Mesendoderm (in vitro differentiated cells): Measurements from ENCODE around the gene MOV10.

Experiments
- DNase-seq: peaks from one replicate; pipeline ENCODE4 v3.0.0; 2013
- H2AK5ac ChIP-seq: 2 replicates; pipeline ENCODE4 v1.6.1; 2013; ENCODE audit warnings: low read length, inconsistent platforms
- H2BK120ac ChIP-seq: 2 replicates; pipeline ENCODE4 v1.6.1; 2013; ENCODE audit warnings: low read depth, mild to moderate bottlenecking, low read length, moderate library complexity, mixed read lengths
- H2BK15ac ChIP-seq: replicated peaks from 2 replicates; pipeline ENCODE4 v1.6.1; 2013; ENCODE audit warnings: low read depth, mild to moderate bottlenecking, moderate library complexity
- H2BK5ac ChIP-seq: 2 replicates; pipeline ENCODE4 v1.6.1; 2013; ENCODE audit warnings: low read length, inconsistent platforms
- H3K18ac ChIP-seq: 2 replicates; pipeline ENCODE4 v1.6.1; 2013; ENCODE audit warnings: mild to moderate bottlenecking, low read length, mixed read lengths
- H3K23ac ChIP-seq: one replicate; pipeline ENCODE4 v1.6.1; 2013; ENCODE audit warnings: low read length
- H3K27ac ChIP-seq: 2 replicates; pipeline ENCODE4 v1.5.1; 2013; ENCODE audit warnings: low read depth, mild to moderate bottlenecking, inconsistent platforms, low read length, moderate library complexity
- H3K27me3 ChIP-seq: 2 replicates; pipeline ENCODE4 v1.6.1; 2013; ENCODE audit warnings: low read length, control low read depth, mild to moderate bottlenecking, inconsistent platforms; ENCODE audit not compliant: insufficient read depth, poor library complexity
- H3K36me3 ChIP-seq: 2 replicates; pipeline ENCODE4 v1.6.1; 2013; ENCODE audit warnings: low read length, inconsistent platforms; ENCODE audit not compliant: control insufficient read depth, insufficient read depth
- H3K4ac ChIP-seq: one replicate; pipeline ENCODE4 v1.6.1; 2013; ENCODE audit warnings: low read depth, mild to moderate bottlenecking, low read length, moderate library complexity
- H3K4me1 ChIP-seq: 2 replicates; pipeline ENCODE4 v1.6.1; 2013; ENCODE audit warnings: low read depth, low read length, inconsistent platforms; ENCODE audit not compliant: control insufficient read depth
- H3K4me2 ChIP-seq: 2 replicates; pipeline ENCODE4 v1.6.1; 2013; ENCODE audit warnings: low read length
- H3K4me3 ChIP-seq: 2 replicates; pipeline ENCODE4 v1.5.1; 2013; ENCODE audit warnings: mild to moderate bottlenecking, low read length
- H3K56ac ChIP-seq: one replicate; pipeline ENCODE4 v1.6.1; 2013; ENCODE audit warnings: low read length
- H3K79me1 ChIP-seq: 2 replicates; pipeline ENCODE4 v1.6.1; 2013; ENCODE audit warnings: low read length, inconsistent platforms
- H3K79me2 ChIP-seq: 2 replicates; pipeline ENCODE4 v1.6.1; 2013; ENCODE audit warnings: mild to moderate bottlenecking, low read length; ENCODE audit not compliant: control insufficient read depth, insufficient read depth
- H3K9ac ChIP-seq: 2 replicates; pipeline ENCODE4 v1.6.1; 2013; ENCODE audit warnings: low read length, inconsistent platforms
- H4K5ac ChIP-seq: one replicate; pipeline ENCODE4 v1.6.1; 2013; ENCODE audit warnings: low read length
- H4K8ac ChIP-seq: one replicate; pipeline ENCODE4 v1.6.1; 2013; ENCODE audit warnings: low read depth, mild to moderate bottlenecking, control low read depth, low read length, moderate library complexity
- WGBS: extraction: QIAGEN DNeasy Blood & Tissue Kit; methylation state at CpG from one replicate; pipeline ENCODE4 v1.1.7; 2013; ENCODE audit warnings: low lambda C conversion rate, missing lambda C conversion rate; ENCODE audit not compliant: insufficient coverage; ENCODE audit errors: extremely low coverage; 5-methylcytosine and 5-hydroxymethylcytosine counted together

The MOV10 gene

DNA sequence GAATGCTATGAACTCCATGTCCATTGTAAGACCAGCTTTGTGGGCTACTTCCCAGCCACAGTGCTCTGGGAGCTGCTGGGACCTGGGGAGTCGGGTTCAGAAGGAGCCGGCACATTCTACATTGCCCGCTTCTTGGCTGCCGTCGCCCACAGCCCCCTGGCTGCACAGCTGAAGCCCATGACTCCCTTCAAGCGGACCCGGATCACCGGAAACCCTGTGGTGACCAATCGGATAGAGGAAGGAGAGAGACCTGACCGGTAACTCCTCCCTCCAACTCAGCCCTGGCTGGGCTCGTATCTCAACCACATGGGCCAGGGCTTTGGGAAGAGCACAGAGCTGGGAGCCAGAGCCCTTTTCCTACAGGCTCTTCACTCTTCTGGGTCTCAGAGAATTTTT lies 15.4 kb downstream of the MOV10 start:
- Histone ChIP-seq H3K4me1 (peaks cover 3% of the 10 kb centered on the region), H4K8ac (no peak overlapping the region), H4K5ac (no peak overlapping the region), H3K4me3 (no peak overlapping the region), H3K4me2 (no peak overlapping the region), H3K23ac (no peak overlapping the region), H3K79me1 (peaks cover 6% of the 10 kb centered on the region), H2BK120ac (no peak overlapping the region), H3K27me3 (no peaks in the 10 kb centered on the region), H2AK5ac (no peak overlapping the region), H3K79me2 (no peaks in the 10 kb centered on the region), H2BK5ac (no peak overlapping the region), H3K56ac (no peak overlapping the region), H3K36me3 (peaks cover 7% of the 10 kb centered on the region), H2BK15ac (no peak overlapping the region), H3K18ac (no peak overlapping the region), H3K27ac (no peak overlapping the region), H3K9ac (no peak overlapping the region), H3K4ac (no peak overlapping the region)
- DNase-seq = no peak
- WGBS = no CpG with 5 or more reads among the region's 11 CpGs

DNA sequence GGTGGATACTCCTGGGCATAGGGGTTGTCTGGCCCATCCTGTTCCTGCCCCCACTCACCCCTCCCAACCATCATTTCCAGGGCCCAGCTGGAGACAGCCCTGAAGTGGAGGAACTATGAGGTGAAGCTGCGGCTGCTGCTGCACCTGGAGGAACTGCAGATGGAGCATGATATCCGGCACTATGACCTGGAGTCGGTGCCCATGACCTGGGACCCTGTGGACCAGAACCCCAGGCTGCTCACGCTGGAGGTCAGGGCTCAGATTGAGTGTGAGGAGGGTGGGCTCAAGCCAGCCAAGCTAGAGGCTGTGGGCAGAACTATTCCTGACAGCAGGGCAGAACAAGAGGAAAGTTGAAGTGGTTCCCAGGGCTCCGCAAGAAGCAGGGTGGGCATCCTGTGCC lies 18.2 kb downstream of the MOV10 start:
- Histone ChIP-seq H3K4me1 (no peaks in the 10 kb centered on the region), H3K36me3 (peaks cover 14% of the 10 kb centered on the region), H4K5ac (no peak overlapping the region), H3K18ac (no peak overlapping the region), H3K27ac (no peak overlapping the region), H2BK15ac (no peak overlapping the region), H3K56ac (no peak overlapping the region), H3K4ac (no peak overlapping the region), H2BK5ac (no peak overlapping the region), H4K8ac (no peak overlapping the region), H3K4me3 (no peak overlapping the region), H3K23ac (no peak overlapping the region), H2BK120ac (no peak overlapping the region), H3K27me3 (no peaks in the 10 kb centered on the region), H3K79me2 (no peaks in the 10 kb centered on the region), H3K79me1 (no peaks in the 10 kb centered on the region), H3K4me2 (no peak overlapping the region), H2AK5ac (no peak overlapping the region), H3K9ac (no peak overlapping the region)
- no peak for DNase-seq
- WGBS = no CpG with 5 or more reads among the region's 5 CpGs

DNA sequence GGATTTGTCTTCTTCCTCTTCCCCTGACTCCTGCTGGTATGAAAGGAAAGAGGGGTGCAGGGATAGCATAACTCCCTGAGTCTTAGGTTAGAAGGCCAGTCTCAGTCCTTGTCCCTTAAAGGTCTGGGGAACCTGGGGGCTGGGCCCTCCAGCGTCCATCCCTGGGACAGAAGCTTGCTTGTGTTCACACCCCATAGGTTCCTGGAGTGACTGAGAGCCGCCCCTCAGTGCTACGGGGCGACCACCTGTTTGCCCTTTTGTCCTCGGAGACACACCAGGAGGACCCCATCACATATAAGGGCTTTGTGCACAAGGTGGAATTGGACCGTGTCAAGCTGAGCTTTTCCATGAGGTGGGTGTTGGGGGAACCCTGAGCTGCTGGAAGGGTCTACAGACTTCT lies 19.4 kb downstream of the MOV10 start:
- H3K56ac ChIP-seq = no peak overlapping the region
- H2BK5ac ChIP-seq = no peak overlapping the region
- DNase-seq = no peak
- no peak overlapping the region for H4K5ac ChIP-seq
- no peaks in the 10 kb centered on the region for H3K27me3 ChIP-seq
- H2BK15ac ChIP-seq = no peak overlapping the region
- H3K18ac ChIP-seq = no peak overlapping the region
- H2AK5ac ChIP-seq = no peak overlapping the region
- H4K8ac ChIP-seq = no peak overlapping the region
- H2BK120ac ChIP-seq = no peak overlapping the region
- peaks cover 7% of the 10 kb centered on the region for H3K4me1 ChIP-seq
- H3K79me2 ChIP-seq = no peaks in the 10 kb centered on the region
- WGBS = no CpG with 5 or more reads among the region's 6 CpGs
- H3K9ac ChIP-seq = no peak overlapping the region
- no peak overlapping the region for H3K23ac ChIP-seq
- no peak overlapping the region for H3K27ac ChIP-seq
- H3K4ac ChIP-seq = no peak overlapping the region
- H3K4me2 ChIP-seq = no peak overlapping the region
- no peak overlapping the region for H3K4me3 ChIP-seq
- H3K79me1 ChIP-seq = no peaks in the 10 kb centered on the region
- H3K36me3 ChIP-seq = peaks cover 15% of the 10 kb centered on the region

DNA sequence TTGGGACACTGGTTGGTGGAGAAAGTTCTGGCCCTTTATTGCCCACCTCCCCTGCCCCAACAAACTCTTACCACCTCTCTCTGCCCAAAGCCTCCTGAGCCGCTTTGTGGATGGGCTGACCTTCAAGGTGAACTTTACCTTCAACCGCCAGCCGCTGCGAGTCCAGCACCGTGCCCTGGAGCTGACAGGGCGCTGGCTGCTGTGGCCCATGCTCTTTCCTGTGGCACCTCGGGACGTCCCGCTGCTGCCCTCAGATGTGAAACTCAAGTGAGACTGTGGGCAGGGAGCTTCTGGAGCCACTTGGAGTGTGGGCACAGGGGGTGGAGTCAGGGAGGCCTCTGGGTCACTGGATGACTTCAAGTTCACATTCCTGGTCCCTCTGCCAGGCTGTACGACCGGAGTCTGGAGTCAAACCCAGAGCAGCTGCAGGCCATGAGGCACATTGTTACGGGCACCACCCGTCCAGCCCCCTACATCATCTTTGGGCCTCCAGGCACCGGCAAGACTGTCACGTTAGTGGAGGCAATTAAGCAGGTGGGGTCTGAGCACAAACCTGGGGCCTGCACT lies 20.0 kb downstream of the MOV10 start:
- Histone ChIP-seq H3K4me2 (no peak overlapping the region), H3K4me1 (peaks cover 10% of the 10 kb centered on the region), H3K4ac (no peak overlapping the region), H3K27ac (no peak overlapping the region), H2AK5ac (no peak overlapping the region), H3K23ac (no peak overlapping the region), H3K36me3 (peaks cover 17% of the 10 kb centered on the region), H3K79me2 (no peaks in the 10 kb centered on the region), H3K9ac (no peak overlapping the region), H3K18ac (no peak overlapping the region), H4K5ac (no peak overlapping the region), H4K8ac (no peak overlapping the region), H3K56ac (no peak overlapping the region), H2BK5ac (no peak overlapping the region), H2BK15ac (no peak overlapping the region), H2BK120ac (no peak overlapping the region), H3K4me3 (no peak overlapping the region), H3K27me3 (no peaks in the 10 kb centered on the region), H3K79me1 (no peaks in the 10 kb centered on the region)
- WGBS = no CpG with 5 or more reads among the region's 15 CpGs
- DNase-seq = no peak

DNA sequence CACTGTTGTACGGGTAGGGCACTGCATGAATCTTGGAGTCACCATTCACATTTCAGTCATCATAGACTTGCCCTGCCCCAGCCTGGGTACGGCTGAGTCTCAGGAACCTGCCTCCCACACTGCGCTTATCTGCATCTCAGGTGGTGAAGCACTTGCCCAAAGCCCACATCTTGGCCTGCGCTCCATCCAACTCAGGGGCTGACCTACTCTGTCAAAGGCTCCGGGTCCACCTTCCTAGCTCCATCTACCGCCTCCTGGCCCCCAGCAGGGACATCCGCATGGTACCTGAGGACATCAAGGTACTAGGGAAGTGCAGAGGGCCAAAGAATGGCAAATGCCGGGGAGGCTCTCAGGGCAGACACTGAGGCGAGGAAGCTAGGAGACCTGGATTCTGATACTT lies 20.8 kb downstream of the MOV10 start:
- WGBS = no CpG with 5 or more reads among the region's 9 CpGs
- Histone ChIP-seq H3K36me3 (peaks cover 21% of the 10 kb centered on the region), H2AK5ac (no peak overlapping the region), H3K56ac (no peak overlapping the region), H3K27ac (no peak overlapping the region), H3K4me2 (no peak overlapping the region), H3K23ac (no peak overlapping the region), H2BK15ac (no peak overlapping the region), H4K5ac (no peak overlapping the region), H2BK5ac (no peak overlapping the region), H4K8ac (no peak overlapping the region), H2BK120ac (no peak overlapping the region), H3K79me1 (peaks cover 5% of the 10 kb centered on the region), H3K79me2 (no peaks in the 10 kb centered on the region), H3K9ac (no peak overlapping the region), H3K27me3 (no peaks in the 10 kb centered on the region), H3K4me1 (peaks cover 19% of the 10 kb centered on the region), H3K4ac (no peak overlapping the region), H3K4me3 (no peak overlapping the region), H3K18ac (no peak overlapping the region)
- no peak for DNase-seq

DNA sequence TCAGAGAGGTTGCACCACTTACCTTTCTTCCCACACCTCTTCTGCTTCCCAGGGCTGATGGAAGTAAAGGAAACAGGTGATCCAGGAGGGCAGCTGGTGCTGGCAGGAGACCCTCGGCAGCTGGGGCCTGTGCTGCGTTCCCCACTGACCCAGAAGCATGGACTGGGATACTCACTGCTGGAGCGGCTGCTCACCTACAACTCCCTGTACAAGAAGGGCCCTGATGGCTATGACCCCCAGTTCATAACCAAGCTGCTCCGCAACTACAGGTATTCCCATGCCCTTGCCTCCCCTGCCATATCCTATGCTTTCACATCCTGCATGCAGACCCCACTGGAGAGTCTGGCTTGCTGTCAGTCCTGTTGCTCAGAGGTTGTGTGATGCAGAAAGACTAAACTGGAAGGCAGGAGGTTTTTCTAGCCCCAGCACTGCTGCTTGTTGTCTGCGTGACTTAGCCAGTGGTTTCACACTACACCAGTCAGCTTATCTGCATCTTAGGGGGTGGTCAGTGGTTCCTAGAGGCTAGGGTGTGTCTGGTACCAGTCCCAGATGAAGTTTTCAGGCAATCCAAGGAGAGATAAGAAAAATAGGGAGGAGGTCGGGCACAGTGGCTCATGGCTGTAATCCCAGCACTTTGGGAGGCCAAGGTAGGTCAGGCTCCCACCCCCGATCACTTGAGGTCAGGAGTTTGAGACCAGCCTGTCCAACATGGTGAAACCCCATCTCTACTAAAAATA lies 22.3 kb downstream of the MOV10 start:
- no peak overlapping the region for H2BK5ac ChIP-seq
- peaks cover 28% of the 10 kb centered on the region for H3K4me1 ChIP-seq
- H2AK5ac ChIP-seq = no peak overlapping the region
- H3K9ac ChIP-seq = no peak overlapping the region
- H3K56ac ChIP-seq = no peak overlapping the region
- no peaks in the 10 kb centered on the region for H3K27me3 ChIP-seq
- no peak overlapping the region for H3K4ac ChIP-seq
- peaks cover 23% of the 10 kb centered on the region for H3K36me3 ChIP-seq
- no peak overlapping the region for H3K27ac ChIP-seq
- H4K5ac ChIP-seq = no peak overlapping the region
- no peak overlapping the region for H3K18ac ChIP-seq
- H2BK120ac ChIP-seq = no peak overlapping the region
- no peak overlapping the region for H4K8ac ChIP-seq
- peaks cover 8% of the 10 kb centered on the region for H3K79me1 ChIP-seq
- H3K23ac ChIP-seq = no peak overlapping the region
- H3K79me2 ChIP-seq = no peaks in the 10 kb centered on the region
- H3K4me2 ChIP-seq = no peak overlapping the region
- no CpG with 5 or more reads among the region's 7 CpGs for WGBS
- H3K4me3 ChIP-seq = no peak overlapping the region
- H2BK15ac ChIP-seq = no peak overlapping the region
- DNase-seq = no peak
